ENCODE measurements around the gene DIP2C. TPM values are rescaled to one million over a fixed set of nuclear protein-coding genes. Genes with fewer than 3 reads are reported as not detected.

Gene DIP2C
- total and polyA plus RNA-seq, 3 donors from 2014 or later, result 14.9 to 43.4 (median 30.1) TPM

DNA sequence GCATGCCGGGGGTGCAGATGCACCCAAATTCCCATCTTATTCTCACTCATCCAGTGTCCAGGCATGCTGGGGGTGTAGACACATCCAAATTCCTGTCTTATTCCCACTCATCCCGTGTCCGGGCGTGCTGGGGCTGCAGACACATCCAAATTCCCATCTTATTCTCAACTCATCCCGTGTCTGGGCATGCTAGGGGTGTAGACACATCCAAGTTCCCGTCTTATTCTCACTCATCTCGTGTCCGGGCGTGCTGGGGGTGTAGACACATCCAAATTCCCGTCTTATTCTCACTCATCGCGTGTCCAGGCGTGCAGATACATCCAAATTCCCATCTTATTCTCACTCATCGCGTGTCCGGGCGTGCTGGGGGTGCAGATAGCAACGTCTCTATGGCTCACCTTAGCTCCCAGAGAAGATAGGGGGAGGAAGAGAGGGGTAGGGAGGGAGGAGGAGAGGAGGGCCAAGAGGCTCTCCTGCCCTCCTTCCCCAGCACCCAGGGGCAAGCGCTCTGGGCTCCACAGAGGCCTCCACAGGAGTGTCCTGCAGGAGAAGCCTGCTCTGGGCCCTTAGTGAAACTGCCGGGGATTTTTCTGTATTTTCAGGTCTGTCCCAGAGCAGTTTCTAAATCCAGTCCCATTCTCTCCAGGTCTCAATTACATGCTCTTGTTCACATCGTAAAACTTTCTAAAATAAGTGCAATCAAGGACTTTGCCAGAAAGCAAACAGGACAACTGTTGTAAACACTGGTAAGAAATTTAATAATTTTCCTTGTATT is 210.8 kb downstream of the DIP2C start:
- Histone ChIP-seq H3K4me3 (no peak overlapping the region), H3K9me3 (no peaks in the 10 kb centered on the region), H3K36me3 (ENCODE audit: low read depth, missing control alignments) (no peaks in the 10 kb centered on the region), H3K4me1 (peaks cover 18% of the 10 kb centered on the region), H3K27ac (no peak overlapping the region), H3K27me3 (no peaks in the 10 kb centered on the region)
- WGBS, 2 donors, result 91 to 95% methylated on average over 13 to 21 of the region's 21 CpGs
- intact Hi-C loops (cut with DNase I; ENCODE audit: low total_unique reads), result no loop called here
- DNase-seq, result no peak
- TF ChIP-seq, protein P1, sequence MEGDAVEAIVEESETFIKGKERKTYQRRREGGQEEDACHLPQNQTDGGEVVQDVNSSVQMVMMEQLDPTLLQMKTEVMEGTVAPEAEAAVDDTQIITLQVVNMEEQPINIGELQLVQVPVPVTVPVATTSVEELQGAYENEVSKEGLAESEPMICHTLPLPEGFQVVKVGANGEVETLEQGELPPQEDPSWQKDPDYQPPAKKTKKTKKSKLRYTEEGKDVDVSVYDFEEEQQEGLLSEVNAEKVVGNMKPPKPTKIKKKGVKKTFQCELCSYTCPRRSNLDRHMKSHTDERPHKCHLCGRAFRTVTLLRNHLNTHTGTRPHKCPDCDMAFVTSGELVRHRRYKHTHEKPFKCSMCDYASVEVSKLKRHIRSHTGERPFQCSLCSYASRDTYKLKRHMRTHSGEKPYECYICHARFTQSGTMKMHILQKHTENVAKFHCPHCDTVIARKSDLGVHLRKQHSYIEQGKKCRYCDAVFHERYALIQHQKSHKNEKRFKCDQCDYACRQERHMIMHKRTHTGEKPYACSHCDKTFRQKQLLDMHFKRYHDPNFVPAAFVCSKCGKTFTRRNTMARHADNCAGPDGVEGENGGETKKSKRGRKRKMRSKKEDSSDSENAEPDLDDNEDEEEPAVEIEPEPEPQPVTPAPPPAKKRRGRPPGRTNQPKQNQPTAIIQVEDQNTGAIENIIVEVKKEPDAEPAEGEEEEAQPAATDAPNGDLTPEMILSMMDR (IDR thresholded peaks at IDR 0.05), result no peak
- no peak for TF ChIP-seq POLR2A (IDR thresholded peaks at IDR 0.05)

GRCh38 chr10:477620-478019 is 211.8 kb downstream of the DIP2C start:
- no peak overlapping the region for H3K27ac ChIP-seq
- H3K36me3 ChIP-seq (ENCODE audit: low read depth, missing control alignments), result no peaks in the 10 kb centered on the region
- WGBS, 2 donors, result 90 to 92% methylated on average over 3 of the region's 3 CpGs
- no peaks in the 10 kb centered on the region for H3K27me3 ChIP-seq
- H3K4me3 ChIP-seq, result no peak overlapping the region
- DNase-seq, result no peak
- H3K4me1 ChIP-seq, result peaks cover 12% of the 10 kb centered on the region
- no peak for TF ChIP-seq POLR2A (IDR thresholded peaks at IDR 0.05)
- TF ChIP-seq, protein P1 (IDR thresholded peaks at IDR 0.05), result no peak
- intact Hi-C loops (cut with DNase I; ENCODE audit: low total_unique reads), result no loop called here
- no peaks in the 10 kb centered on the region for H3K9me3 ChIP-seq

- intact Hi-C loops (cut with DNase I; ENCODE audit: low total_unique reads), result no loop called here
- 93 to 94% methylated on average over 6 of the region's 6 CpGs for WGBS, 2 donors
- Histone ChIP-seq H3K9me3 (no peaks in the 10 kb centered on the region), H3K4me3 (no peak overlapping the region), H3K27ac (no peak overlapping the region), H3K36me3 (ENCODE audit: low read depth, missing control alignments) (no peaks in the 10 kb centered on the region), H3K27me3 (no peaks in the 10 kb centered on the region), H3K4me1 (peaks cover 6% of the 10 kb centered on the region)
- no peak for DNase-seq
- TF ChIP-seq, protein P1 (IDR thresholded peaks at IDR 0.05), result no peak
- TF ChIP-seq POLR2A (IDR thresholded peaks at IDR 0.05), result no peak
These were observed 213.1 kb downstream of the DIP2C start for GRCh38 chr10:476455-476780.

DNA sequence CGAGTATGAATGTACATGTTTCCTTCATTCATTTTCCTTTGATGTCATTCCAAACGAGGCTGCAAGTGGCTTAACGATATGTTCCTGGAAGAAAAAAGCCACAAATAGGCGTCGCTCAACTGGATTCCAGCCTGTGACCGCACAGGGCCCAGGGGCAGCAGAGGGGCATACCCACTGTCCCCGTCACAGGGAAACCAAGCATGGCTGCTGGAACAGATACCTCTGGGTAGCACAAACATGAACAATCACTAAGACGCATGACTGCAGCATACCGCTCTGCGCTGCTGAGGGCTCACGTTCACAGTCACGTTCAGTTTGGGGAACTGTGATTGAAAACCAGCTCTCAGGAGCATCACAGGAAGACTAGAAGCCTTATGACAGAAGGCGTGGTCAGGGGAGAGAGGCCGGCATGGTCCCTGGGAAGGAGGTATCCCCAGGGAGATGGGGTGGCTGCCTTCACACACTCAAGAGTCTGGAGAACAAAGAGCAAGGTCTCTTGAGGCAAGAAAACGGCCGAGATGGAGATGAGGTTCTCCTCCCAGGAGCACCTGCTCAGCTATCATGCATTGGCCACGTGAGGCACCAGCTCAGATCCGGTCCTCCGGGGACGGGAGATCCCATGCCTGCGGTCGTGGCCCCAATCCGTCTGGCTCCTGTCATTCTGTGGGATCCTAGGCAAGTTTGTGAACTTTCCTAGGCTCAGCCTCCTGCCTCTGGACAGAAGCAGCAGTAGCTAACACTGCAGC is 213.6 kb downstream of the DIP2C start:
- DNase-seq, result no peak
- no peaks in the 10 kb centered on the region for H3K27me3 ChIP-seq
- H3K9me3 ChIP-seq, result no peaks in the 10 kb centered on the region
- H3K27ac ChIP-seq, result no peak overlapping the region
- 88 to 89% methylated on average over 19 to 23 of the region's 23 CpGs for WGBS, 2 donors
- no peak for TF ChIP-seq POLR2A (IDR thresholded peaks at IDR 0.05)
- TF ChIP-seq, protein P1 (IDR thresholded peaks at IDR 0.05), result no peak
- no peak overlapping the region for H3K4me3 ChIP-seq
- H3K4me1 ChIP-seq, result peaks cover under 1% of the 10 kb centered on the region
- intact Hi-C loops (cut with DNase I; ENCODE audit: low total_unique reads), result no loop called here
- no peaks in the 10 kb centered on the region for H3K36me3 ChIP-seq (ENCODE audit: low read depth, missing control alignments)

Data from testis (tissue), 3 donors.